ENCODE results near the gene FAM83G.

Gene FAM83G

DNA sequence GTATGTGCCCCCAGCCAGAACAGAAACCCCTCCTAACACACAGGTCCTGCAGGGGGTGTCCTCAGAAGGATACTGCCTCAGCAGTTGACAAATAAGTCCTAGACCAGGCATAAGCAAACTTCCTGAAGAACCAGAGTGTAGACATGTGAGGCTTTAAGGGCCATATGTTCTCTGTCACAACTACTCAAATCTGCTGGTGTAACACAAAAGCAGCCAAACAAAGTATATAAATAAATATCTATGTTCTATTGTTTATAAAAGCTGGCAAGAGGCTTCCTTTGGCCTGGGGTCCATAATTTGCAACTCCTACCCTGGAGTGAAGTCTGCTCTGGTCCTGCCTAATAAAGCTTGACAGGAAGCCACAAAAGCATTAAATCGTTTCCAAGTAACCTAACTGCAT, 9.9 kb downstream of the FAM83G start:
- TF ChIP-seq, protein P1, sequence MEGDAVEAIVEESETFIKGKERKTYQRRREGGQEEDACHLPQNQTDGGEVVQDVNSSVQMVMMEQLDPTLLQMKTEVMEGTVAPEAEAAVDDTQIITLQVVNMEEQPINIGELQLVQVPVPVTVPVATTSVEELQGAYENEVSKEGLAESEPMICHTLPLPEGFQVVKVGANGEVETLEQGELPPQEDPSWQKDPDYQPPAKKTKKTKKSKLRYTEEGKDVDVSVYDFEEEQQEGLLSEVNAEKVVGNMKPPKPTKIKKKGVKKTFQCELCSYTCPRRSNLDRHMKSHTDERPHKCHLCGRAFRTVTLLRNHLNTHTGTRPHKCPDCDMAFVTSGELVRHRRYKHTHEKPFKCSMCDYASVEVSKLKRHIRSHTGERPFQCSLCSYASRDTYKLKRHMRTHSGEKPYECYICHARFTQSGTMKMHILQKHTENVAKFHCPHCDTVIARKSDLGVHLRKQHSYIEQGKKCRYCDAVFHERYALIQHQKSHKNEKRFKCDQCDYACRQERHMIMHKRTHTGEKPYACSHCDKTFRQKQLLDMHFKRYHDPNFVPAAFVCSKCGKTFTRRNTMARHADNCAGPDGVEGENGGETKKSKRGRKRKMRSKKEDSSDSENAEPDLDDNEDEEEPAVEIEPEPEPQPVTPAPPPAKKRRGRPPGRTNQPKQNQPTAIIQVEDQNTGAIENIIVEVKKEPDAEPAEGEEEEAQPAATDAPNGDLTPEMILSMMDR (IDR thresholded peaks at IDR 0.05; ENCODE audit: control insufficient read depth, extremely low read depth, insufficient read depth), result no peak
- no peak for DNase-seq (ENCODE audit: low read depth)

DNA sequence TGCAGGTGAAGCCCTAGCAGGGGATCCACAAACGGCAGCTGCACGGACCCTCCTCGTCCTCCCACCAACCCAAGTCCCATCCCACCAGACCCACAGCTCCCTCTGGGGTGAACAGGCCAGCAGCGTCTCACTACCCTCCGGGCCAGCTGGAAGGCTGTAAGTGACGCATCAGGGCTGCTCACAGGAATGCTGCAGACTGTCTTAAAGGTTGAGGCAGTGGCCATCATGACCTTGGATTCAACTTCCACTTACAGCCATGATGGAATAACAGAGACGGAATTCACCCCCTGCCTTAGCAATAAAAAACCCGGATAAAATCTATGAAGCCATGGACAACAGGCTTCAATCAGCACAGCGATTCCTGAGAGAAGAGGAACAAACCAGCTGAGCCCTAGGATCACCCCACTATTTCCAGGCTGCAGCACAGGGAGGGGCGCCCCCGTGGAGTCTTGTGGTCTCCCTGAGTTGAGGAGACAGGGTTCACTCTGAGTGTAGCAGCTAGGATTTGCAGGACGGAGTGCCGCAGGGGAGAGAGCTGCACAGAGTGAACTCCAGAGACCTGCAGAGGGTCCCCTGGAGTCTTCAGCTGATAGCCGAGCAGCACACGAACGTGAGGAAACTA, 10.5 kb downstream of the FAM83G start:
- H3K4me3 ChIP-seq (ENCODE audit: low read depth, low read length), result no peak overlapping the region
- DNase-seq (ENCODE audit: low read depth), result no peak
- TF ChIP-seq, protein P1 (IDR thresholded peaks at IDR 0.05; ENCODE audit: control insufficient read depth, extremely low read depth, insufficient read depth), result no peak

More for the DNA sequence above, 9.9 kb downstream of the FAM83G start:
- H3K4me3 ChIP-seq (ENCODE audit: low read depth, low read length), result no peak overlapping the region

DNA sequence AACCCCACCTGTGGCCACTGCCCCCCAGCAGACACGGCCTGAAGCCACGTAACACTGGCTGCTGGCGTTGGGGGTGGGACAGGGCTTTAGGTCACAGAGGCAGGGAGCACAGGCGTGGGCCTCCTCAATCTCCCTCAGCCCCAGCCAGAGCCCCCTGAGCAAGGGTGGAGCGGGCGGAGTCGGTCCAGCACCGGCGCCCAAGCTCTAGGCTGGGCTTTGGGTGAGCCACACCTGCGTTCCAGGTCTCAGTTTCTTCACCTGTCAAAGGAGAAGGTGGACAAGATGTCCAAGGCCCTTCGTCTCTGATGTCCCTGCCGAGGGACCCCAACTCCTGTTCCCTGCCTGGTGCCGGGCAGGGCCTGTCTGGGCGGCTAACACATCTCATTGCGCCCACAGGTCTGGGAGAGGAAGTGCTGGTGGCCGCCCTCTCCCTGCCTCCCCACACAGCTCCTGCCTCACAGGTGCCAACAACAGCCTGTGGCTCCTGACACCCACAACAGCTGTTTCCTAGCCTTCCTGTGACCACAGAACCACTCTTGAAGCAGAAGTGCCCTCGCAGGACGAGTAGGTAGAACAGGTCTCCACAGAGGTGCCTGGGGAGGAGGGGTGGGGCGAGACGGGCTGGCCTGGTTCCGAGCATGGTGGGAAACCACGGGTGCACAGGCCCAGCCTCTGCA, 12.0 kb downstream of the FAM83G start:
- no peak overlapping the region for H3K4me3 ChIP-seq (ENCODE audit: low read depth, low read length)
- no peak for DNase-seq (ENCODE audit: low read depth)
- TF ChIP-seq, protein P1 (IDR thresholded peaks at IDR 0.05; ENCODE audit: control insufficient read depth, extremely low read depth, insufficient read depth), result no peak

DNA sequence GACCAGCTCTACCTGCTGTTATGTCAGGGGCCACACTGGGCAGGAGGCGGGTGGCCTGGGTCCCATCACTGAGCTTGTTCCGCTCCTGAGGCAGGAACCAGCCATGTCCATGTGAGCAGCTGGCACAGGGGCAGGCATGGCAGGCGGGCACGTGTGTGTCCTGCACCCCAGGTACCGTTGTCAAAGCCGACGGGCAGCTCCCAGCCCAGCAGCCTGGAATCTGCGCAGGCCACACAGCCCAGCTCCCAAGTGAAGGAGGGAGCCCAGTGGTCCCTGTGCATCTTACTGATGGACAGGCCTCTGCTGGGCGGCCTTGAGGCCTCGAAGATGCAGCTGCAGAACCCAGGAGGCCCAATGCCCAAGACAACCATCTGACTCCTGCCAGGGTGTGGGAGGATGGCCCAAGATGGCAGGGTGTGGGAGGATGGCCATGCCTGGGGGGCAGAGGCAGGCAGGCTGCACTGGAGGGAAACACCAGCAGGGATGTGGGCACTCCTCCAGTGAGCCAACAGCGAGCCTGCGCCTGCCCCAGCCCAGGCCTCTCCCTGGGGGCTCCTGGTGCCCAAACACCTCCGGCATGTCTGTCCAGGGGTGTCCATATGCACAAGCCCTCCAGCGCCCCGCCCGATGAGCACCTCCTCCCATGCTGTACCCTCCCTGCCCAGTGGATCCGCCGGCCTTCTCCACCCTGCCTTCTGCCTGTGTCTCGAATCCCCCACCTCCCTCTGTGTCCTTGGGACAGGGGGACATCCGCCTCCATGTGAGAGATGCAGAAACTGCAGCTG, 12.8 kb downstream of the FAM83G start:
- TF ChIP-seq, protein P1 (IDR thresholded peaks at IDR 0.05; ENCODE audit: control insufficient read depth, extremely low read depth, insufficient read depth), result no peak
- H3K4me3 ChIP-seq (ENCODE audit: low read depth, low read length), result no peak overlapping the region
- no peak for DNase-seq (ENCODE audit: low read depth)

DNA sequence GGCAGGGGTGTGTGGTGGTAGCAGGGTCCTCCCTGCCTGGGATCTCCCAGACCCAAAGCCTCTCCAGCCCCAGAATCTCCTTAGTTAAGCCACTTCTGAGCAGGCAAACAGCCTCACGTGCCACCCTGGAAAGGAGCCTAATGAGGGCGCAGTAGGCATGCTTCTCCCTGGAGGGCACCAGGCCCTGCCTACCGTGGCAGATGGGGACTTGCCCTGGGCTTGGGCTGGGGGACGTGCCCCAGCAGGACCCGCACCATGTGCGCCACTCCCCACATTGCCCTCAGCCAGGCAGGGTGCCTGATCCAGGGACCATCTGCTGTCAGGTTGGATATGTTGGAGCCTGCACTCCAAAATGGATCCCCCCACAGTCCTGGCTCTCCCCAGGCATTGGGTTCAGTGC, 14.2 kb downstream of the FAM83G start:
- no peak overlapping the region for H3K4me3 ChIP-seq (ENCODE audit: low read depth, low read length)
- no peak for DNase-seq (ENCODE audit: low read depth)
- TF ChIP-seq, protein P1 (IDR thresholded peaks at IDR 0.05; ENCODE audit: control insufficient read depth, extremely low read depth, insufficient read depth), result no peak

DNA sequence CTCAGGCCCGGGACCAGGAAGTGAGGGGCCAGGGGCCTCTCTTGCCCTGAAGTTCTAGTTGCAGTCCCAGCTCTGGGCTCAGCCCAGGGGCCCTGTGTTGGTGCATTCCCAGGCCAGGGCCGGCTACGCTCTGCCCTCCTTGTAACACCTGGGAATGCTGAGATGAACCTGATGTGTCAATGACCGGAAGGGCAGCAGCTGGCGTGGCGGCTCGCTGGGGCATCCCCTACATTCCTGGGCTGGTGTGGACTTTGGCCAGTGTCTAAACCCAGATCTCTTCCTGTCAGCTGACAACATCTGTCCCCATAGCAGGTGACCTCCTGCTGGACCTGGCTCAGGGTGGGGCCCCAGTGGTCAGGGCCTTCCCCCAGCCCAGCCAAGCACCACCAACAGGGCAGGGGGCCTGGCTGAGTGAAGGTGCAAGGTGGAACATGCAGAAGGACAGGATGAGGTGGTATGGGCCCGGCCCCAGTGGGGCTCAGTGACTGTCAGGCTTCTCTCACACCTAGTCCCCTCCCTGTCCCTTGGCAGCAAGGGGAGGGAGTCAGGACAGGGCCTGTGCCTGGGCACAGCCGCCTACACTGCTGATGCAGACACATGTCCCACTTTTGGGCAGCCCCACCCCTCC, 15.9 kb downstream of the FAM83G start:
- no peak for DNase-seq (ENCODE audit: low read depth)
- TF ChIP-seq, protein P1 (IDR thresholded peaks at IDR 0.05; ENCODE audit: control insufficient read depth, extremely low read depth, insufficient read depth), result no peak
- no peak overlapping the region for H3K4me3 ChIP-seq (ENCODE audit: low read depth, low read length)

Data from LNCaP clone FGC (cell line).